ENCODE results near the gene LMO1. TPM values are rescaled to one million over a fixed set of nuclear protein-coding genes. Genes with fewer than 3 reads are reported as not detected.

LMO1 gene
- total RNA-seq, 2 experiments from 2014 or later = not detected

- CTCF ChIA-PET = no interaction called here
These were observed 73.2 kb downstream of the LMO1 start for GRCh38 chr11:8190431-8190830.

GRCh38 chr11:8186429-8186828 is 77.2 kb downstream of the LMO1 start:
- no peaks in the 10 kb centered on the region for H3K4me1 Mint-ChIP-seq (ENCODE audit: low read depth)
- no peak overlapping the region for H3K4me3 Mint-ChIP-seq
- no peaks in the 10 kb centered on the region for H3K36me3 Mint-ChIP-seq (ENCODE audit: low read depth)
- ChIA-PET POLR2A (no interaction called here), CTCF (no interaction called here)
- peaks cover 0 to 8% of the 10 kb centered on the region in 2 experiments for H3K27me3 ChIP-seq (ENCODE audit: control insufficient read depth in 1 of 2, insufficient read depth in 2 of 2, low read length in 2 of 2)
- DNase-seq (no peak), ATAC-seq (ENCODE audit: poor library complexity) (no peak)
- H3K27ac Mint-ChIP-seq = no peak overlapping the region
- no peaks in the 10 kb centered on the region for H3K36me3 ChIP-seq (ENCODE audit: insufficient read depth, low read length)
- no peak overlapping the region for H3K27ac ChIP-seq (ENCODE audit: low read depth in 1 of 2, low read length in 2 of 2)
- no peaks in the 10 kb centered on the region for H3K9me3 Mint-ChIP-seq
- no peaks in the 10 kb centered on the region for H3K4me1 ChIP-seq (ENCODE audit: insufficient read depth, low read length)
- no peak for TF ChIP-seq CTCF (IDR thresholded peaks at IDR 0.05)
- H3K27me3 Mint-ChIP-seq = peaks cover 35% of the 10 kb centered on the region
- intact Hi-C loops (cut with DNase I, micrococcal nuclease) = no loop called here
- H3K9me3 ChIP-seq (ENCODE audit: control insufficient read depth in 1 of 2, insufficient read depth in 1 of 2, low read length in 2 of 2) = peaks cover 0 to 4% of the 10 kb centered on the region in 2 experiments
- no peak overlapping the region for H3K4me3 ChIP-seq (ENCODE audit: low read length)

More at GRCh38 chr11:8190431-8190830, 73.2 kb downstream of the LMO1 start:
- no peak overlapping the region for H3K4me3 ChIP-seq (ENCODE audit: low read length)
- no peak overlapping the region for H3K27ac Mint-ChIP-seq
- no peak for TF ChIP-seq CTCF (IDR thresholded peaks at IDR 0.05)
- intact Hi-C loops (cut with DNase I, micrococcal nuclease) = no loop called here
- H3K4me1 ChIP-seq (ENCODE audit: insufficient read depth, low read length) = no peaks in the 10 kb centered on the region
- no peak overlapping the region for H3K4me3 Mint-ChIP-seq
- H3K27me3 ChIP-seq (ENCODE audit: control insufficient read depth in 1 of 2, insufficient read depth in 2 of 2, low read length in 2 of 2) = peaks cover 6 to 24% of the 10 kb centered on the region in 2 experiments
- no peak for DNase-seq
- H3K36me3 ChIP-seq (ENCODE audit: insufficient read depth, low read length) = no peaks in the 10 kb centered on the region
- ATAC-seq (ENCODE audit: poor library complexity) = no peak
- H3K27me3 Mint-ChIP-seq = peaks cover 57% of the 10 kb centered on the region
- H3K27ac ChIP-seq (ENCODE audit: low read depth in 1 of 2, low read length in 2 of 2) = no peak overlapping the region
- POLR2A ChIA-PET = no interaction called here
- no peaks in the 10 kb centered on the region for H3K9me3 ChIP-seq (ENCODE audit: control insufficient read depth in 1 of 2, insufficient read depth in 1 of 2, low read length in 2 of 2)
- H3K4me1 Mint-ChIP-seq (ENCODE audit: low read depth) = no peaks in the 10 kb centered on the region
- H3K9me3 Mint-ChIP-seq = no peaks in the 10 kb centered on the region
- no peaks in the 10 kb centered on the region for H3K36me3 Mint-ChIP-seq (ENCODE audit: low read depth)

- H3K4me1 Mint-ChIP-seq (ENCODE audit: low read depth) = no peaks in the 10 kb centered on the region
- Histone ChIP-seq H3K27me3 (ENCODE audit: control insufficient read depth in 1 of 2, insufficient read depth in 2 of 2, low read length in 2 of 2) (peaks cover 0 to 8% of the 10 kb centered on the region in 2 experiments), H3K36me3 (ENCODE audit: insufficient read depth, low read length) (no peaks in the 10 kb centered on the region), H3K4me1 (ENCODE audit: insufficient read depth, low read length) (no peaks in the 10 kb centered on the region), H3K9me3 (ENCODE audit: control insufficient read depth in 1 of 2, insufficient read depth in 1 of 2, low read length in 2 of 2) (peaks cover 0 to 4% of the 10 kb centered on the region in 2 experiments), H3K27ac (ENCODE audit: low read depth in 1 of 2, low read length in 2 of 2) (no peak overlapping the region), H3K4me3 (ENCODE audit: low read length) (no peak overlapping the region)
- H3K9me3 Mint-ChIP-seq = no peaks in the 10 kb centered on the region
- ATAC-seq (ENCODE audit: poor library complexity) (no peak), DNase-seq (no peak)
- no peaks in the 10 kb centered on the region for H3K36me3 Mint-ChIP-seq (ENCODE audit: low read depth)
- ChIA-PET POLR2A (no interaction called here), CTCF (no interaction called here)
- H3K27ac Mint-ChIP-seq = no peak overlapping the region
- H3K27me3 Mint-ChIP-seq = peaks cover 22% of the 10 kb centered on the region
- intact Hi-C loops (cut with DNase I, micrococcal nuclease) = no loop called here
- TF ChIP-seq CTCF (IDR thresholded peaks at IDR 0.05) = no peak
- H3K4me3 Mint-ChIP-seq = no peak overlapping the region
These were observed 80.6 kb downstream of the LMO1 start for GRCh38 chr11:8183111-8183510.
